DOHH2 (cell line): ENCODE data around the gene METTL17.

Experiments
- CTCF ChIP-seq: fragments of 200-600 bp; sonication (generic); IDR thresholded peaks from one replicate; pipeline ENCODE4 v1.5.1; 2014; ENCODE audit warnings: antibody characterized with exemption, mild to moderate bottlenecking, low read depth, low read length; ENCODE audit not compliant: poor library complexity, severe bottlenecking
- EZH2phosphoT487 ChIP-seq: fragments of 200-600 bp; sonication (generic); IDR thresholded peaks from 2 replicates; pipeline ENCODE4 v1.6.1; 2017; ENCODE audit warnings: borderline replicate concordance, mild to moderate bottlenecking, antibody characterized with exemption, low read length, moderate library complexity, mixed read lengths

GRCh38 chr14:21022686-21023085 is 32.9 kb downstream of the METTL17 start:
- TF ChIP-seq CTCF = no peak
- no peak for TF ChIP-seq EZH2phosphoT487
